Activated T-cell treated with anti-CD3 and anti-CD28 coated beads for 48 hours (primary cell): Measurements from ENCODE around the gene CCL1.

Experiments
- DNase-seq: peaks from one replicate; pipeline ENCODE4 v3.0.0-alpha.2; 2020; ENCODE audit warnings: low read depth

Gene CCL1

GRCh38 chr17:34383216-34383615 is 20.2 kb upstream of the CCL1 start:
- no peak for DNase-seq

DNA sequence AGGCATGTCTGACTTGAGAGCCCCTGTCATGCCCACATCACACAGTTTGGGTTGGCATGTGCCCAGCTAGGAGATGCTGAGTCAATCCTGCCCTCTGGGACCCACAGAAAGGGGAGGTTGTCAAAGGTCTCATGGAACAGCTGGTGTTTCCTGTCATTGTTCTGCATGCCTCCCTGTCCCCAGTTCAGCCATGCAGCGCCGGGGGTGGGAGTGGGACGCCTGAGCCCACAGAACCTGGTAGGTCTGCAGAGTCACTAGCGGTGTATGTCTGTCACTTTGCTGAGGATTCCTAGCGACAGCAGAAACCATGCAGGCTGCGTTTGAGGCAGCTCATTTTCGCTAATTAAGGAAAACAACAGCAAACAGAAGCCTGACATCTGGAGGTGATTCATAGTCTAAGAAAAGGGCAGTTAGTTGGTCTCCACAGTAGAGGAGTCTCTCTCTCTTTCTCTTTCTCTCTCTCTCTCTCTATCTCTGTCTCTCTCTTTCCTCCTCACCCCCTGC is 19.6 kb upstream of the CCL1 start:
- peak; percentile 46 for DNase-seq

DNA sequence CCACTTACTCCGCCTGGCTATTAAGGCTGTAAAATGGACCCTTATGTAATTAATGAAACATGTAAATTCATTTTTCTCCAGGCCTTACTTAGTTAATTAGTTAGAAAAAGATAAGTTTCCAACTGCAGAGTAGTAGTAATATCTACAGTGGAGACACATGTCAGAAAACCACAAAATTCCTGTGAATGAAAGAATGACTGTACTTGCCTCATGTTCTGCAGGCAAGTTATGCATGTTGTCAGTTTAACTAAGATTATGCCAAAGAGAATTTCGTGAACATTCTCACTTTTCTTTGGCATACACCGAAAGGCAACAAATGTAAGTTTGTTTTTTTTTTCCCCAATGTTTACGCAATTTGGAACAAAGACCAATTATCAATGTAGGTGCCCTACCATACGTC is 16.8 kb upstream of the CCL1 start:
- no peak for DNase-seq

DNA sequence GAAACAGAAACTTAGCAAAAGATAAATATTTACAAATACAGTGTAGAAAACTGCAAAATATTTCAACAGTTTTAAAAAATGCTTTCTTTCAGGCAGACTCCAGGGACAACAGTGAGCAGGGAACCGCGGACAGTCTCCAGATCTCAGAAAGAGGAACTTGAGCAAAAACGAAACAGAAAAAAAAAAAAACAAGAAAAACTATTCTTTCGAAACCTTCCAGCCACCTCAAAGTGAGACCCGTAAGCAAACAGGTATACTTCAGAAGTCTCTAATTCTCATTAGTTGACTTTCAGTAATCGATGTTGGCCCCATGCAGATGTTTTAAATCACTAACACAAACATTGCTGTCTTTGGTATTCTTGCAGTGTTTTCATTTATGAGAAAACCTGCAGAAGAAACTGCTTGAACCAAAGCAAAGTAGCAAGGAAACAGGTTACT is 15.7 kb upstream of the CCL1 start:
- DNase-seq, result no peak

DNA sequence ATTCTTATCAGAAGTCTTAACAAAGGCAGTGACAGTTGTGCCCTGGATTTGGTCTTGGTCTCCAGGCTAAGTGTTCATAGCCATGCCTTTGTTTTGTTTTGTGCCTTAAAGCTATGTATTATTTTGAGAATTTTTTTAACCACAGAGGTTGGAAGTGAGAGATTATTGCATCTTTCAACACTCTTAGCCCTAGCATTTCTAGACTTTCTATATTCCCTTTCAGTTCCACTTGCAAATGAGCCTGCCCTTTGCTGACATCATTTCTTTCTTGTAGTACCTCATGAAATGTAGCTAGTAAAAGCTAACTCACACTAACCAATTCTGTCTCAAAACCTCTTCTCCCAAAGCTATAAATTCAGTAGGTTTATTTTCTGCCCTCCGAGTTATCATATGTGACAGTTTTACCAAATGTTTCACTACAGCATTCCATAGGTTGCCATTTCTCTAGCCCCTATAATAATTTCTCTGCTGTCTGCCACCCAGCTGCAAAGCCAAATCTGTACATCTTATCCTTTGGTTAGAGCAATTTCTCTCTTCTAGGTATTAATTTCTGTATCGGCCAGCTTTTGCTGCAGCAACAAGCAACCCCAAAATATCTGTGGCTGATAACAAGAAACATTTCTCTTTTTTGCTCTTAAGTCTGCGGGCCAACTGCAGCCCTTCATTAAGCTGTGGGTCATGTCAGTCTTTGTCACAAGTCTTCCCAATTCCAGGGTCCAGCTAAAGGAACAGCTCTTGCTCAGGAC is 14.2 kb upstream of the CCL1 start:
- DNase-seq, result no peak

DNA sequence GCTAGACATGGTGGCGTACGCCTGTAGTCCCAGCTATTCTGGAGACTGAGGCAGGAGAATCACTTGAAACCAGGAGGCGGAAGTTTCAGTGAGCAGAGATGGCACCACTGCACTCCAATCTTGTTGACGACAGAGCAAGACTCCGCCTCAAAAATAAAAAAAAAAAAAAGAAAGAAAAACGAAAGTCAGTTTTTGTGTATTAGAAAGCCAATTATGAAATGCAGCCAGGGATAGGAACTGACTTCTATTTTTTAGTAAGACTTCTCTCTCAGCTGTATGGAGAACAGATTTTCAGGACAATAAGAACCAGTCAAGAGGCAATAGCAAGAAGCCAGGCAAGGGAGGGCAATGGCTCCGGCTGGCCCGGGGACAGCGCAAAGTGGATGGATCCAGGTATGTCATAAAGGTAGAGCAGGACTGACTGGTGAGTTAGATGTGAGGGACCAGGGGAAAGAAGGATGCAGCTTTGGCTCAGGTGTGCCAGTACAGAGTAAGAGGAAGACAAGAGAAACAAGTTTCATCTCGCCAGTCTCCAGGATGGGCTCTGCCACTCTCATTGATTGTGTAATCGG is 12.5 kb upstream of the CCL1 start:
- no peak for DNase-seq

DNA sequence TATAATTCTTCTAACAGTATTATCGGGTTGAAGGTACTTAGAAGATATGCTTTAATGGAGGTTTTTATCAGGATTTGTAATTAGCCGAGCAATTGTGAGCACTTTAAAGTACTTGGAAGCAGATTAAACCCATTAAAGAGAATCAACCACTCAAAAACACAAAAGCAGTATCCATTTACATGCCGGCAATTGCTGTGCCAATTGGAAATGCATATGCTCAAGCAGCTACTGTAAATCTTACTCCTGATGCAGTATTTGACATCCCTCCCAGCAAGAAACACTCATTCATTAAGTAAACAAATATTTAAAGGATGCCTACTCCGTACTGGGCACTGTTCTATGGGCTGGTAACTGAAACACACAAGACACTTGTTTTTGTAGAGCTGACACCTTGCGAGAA is 11.4 kb upstream of the CCL1 start:
- no peak for DNase-seq

GRCh38 chr17:34371405-34372100 is 8.5 kb upstream of the CCL1 start:
- no peak for DNase-seq

DNA sequence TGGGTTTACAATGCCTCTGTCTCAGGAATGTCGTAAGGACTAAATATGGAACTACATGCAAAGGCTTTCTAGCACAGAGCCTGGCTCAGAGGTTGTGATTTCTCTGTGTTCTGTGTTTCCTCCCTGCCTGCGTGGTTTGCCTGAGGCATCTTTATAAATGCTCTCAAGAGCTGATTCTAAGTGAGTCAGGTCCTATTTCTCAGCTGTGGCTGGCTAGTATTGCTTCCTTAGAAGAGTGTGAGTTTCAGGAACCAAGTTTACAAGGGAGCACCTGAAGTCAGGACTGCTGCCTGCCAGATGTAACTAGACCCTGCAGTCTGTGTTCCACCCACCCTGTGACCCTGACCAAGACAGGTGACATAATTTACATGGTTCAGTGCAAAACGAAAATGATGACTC is 8.0 kb upstream of the CCL1 start:
- DNase-seq, result no peak

- no peak for DNase-seq
These were observed 7.5 kb upstream of the CCL1 start for GRCh38 chr17:34370376-34370996.

DNA sequence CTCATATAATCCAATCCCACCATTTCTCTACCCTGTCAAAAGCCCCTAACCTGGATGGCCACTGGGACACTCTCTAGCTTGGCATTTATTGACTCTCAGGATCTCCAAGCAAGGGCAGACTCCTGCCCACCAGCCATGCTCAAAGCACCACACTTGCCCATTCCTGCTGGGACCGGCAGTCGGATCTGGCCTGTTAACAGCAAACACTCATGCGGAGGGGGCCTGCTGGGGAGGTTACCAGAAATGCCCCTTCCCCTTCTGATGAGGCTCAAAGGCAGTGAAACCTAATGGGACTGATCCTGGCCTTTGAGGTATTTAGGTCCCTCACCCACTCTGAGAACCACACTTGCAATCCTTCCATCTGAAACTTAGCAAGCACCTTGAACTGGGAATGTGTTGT is 6.5 kb upstream of the CCL1 start:
- DNase-seq, result no peak

GRCh38 chr17:34368946-34369500 is 6.0 kb upstream of the CCL1 start:
- DNase-seq, result no peak

DNA sequence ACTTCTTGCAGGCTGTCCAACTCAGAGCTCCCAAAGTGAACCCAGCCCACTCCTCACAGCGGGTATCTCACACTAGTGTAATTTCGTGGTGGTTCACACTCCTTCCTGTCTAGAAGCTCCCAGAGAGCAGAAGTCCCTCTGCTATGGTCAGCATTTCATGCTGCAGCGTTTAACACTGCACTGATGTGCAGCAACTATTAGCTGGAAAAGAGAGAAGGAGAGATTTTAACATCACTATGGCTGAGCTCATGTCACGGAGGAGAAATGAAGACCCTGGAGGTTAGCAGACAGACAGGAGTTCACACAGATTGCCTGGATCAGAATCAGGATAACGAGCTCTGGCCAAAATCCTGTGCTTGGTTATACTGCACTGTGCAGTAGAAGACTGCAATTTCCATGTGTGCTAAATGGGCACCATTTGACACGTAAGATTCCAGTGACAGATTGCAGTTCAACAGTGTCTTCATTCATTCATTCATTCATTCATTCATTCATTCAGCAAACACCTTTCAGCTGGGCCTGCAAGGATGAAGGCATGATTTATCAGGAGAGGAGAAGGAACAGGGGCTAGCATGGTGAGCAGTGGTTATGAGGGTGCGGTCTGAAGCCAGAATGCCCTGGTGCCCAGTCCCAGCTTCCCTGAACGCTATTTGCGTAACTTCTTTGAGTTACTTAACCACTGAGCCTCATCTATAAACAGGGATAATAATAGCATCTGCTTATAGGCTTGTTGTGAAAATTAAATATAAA is 5.3 kb upstream of the CCL1 start:
- DNase-seq, result no peak

DNA sequence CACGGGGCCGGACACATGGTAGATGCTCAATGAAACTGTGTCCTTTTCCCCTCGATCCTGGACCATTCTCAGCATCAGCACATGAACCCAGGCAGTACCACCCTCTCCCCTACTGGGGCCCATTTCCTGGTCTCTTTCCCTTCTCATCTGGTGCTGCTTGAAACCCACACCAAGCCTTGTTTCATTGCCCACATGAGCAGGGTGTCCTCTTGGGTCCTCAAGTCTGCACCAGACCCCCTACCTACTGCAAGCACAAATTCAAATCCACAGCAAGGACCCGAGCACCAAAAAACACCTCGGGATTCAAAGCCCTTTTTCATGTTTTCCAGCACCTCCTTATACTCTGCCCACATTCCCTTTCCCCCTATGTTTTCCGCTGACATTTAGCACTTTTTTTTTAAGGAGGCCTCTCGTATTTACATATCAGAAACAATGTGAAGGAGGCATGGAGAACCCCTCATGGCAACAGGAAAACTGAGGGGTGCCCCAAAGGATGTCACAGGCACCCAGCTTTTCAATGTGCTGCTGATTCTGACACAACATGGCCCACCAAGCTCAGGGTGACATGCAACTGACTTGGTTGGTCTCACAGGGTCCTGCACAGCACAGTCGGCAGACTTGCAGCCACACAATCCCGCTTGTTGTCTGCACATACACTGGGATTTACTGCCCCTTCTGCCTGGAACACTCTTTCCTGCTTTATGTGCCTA is 4.6 kb upstream of the CCL1 start:
- no peak for DNase-seq

- DNase-seq, result no peak
These were observed 3.6 kb upstream of the CCL1 start for GRCh38 chr17:34366529-34367107.

DNA sequence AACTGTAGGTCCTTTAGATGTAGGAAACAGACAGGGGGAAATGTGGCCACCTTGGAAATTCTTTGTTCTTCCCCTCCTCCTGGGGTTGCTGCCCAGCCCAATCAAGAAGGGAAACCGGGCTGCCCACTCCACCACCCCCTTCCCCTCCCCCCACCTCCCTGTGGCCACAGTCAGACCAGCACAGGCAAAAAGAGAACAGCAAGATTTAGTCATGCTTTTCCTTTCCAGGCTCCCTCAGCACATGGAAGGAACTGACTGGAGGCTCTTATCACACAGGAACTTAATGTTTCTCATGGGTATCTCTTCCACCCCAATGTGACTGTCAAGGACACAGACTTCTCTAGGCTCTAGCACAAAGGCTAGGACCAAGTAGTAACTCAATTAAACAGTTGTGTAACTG is 3.0 kb upstream of the CCL1 start:
- DNase-seq, result no peak

DNA sequence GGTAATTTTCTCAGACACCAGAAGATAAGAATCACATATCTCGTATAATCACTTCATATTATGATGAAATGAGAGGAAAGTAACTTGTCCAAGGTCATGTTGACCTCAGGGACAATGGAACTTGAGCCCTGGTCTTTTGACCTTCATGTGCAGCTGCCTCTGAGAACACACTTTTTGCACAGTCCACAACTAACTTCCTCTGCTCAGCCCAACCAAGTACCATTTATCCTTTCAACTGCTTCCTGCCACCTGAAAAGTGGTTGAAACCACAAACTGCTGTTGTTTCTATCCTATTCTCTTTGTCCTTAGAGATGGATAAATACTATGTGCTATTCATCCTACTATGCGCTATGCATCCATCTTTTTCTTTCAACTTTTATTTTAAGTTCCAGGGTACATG is 2.3 kb upstream of the CCL1 start:
- no peak for DNase-seq

DNA sequence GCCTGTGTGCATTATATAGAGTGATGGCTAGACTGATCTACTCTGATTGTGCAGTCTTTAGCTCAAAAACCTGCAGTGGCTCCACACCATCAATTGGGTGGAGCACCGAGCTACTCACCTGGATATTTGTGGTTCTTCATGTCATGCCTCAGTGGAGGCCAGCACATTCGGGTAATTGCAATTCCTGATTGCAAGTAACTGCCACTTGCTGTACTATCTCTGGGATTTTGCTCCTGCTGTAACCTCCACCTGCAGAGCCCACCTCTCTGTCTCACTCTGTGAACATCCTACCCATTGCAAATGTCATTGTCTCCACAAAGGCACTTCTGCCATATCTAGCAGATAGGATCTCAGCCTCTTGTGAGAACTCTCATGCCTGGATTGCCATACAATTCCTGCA is 1.7 kb upstream of the CCL1 start:
- no peak for DNase-seq

DNA sequence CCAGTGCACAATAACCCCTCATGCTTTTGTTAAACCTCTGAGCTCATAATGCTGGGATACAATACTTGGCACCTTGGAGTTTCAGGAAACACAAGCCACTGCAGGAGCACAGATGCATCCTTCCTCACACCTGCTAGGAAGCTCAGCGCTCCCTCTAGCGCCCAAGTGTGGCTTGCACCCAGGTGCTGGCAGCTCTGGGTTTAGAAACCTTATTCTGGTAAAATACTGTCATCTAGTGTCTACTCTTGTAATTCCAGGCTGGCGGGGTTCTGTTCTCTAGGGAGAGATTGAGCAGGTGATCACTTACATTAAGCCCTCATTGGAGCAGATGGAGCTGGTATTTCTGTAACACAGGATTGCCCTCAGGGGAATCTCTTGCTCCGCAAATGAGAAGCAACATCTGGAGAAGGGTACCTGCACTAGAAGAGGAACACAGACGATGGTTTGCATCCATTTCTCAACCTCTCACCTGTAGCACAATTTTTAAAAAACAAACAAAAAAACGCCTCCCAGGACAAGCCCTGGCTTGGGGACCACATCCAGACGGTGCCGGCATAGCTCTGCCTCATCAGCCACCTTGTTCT is 1.5 kb downstream of the CCL1 start:
- peak; percentile 72 for DNase-seq

DNA sequence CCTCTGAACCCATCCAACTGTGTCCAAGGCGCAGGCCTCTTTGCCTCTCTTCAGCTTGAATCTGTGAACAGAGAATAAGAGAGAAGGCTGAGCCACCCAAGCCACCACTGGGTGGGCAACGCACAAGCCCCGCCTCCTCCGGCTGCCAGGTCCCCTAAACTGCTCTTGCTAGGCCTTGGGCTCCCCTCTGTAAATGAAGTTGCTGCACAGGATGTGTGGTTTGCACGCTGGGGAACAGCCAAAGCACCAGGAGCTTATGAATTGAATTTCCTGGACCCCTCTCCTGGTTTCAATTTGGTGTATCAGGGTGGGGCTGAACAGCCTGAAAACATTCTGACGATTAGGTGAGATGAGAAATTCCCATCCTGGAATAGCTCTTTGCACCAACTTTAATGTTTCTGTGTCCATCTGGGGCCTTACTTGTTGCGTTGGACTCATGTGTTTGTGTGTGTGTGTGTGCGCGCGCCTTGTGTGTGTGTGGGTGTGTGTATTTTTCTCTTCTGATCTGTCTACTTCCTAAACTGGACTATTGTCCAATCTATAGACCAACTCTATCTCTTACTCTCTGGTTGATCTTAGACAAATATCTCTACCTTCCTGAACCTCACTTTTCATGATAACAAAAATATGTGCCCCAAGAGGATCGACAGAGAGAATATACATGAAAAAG is 2.3 kb downstream of the CCL1 start:
- no peak for DNase-seq
